ENCODE data around the gene TMEM163. TPM values are rescaled to one million over a fixed set of nuclear protein-coding genes. Genes with fewer than 3 reads are reported as not detected.

Gene TMEM163
- total RNA-seq, 1 donor from 2014 or later = 0.18 TPM

GRCh38 chr2:134745546-134745945 lies 26.7 kb upstream of the TMEM163 start:
- FAIRE-seq (no peak), DNase-seq (ENCODE audit: low read depth) (no peak)
- Histone ChIP-seq H3K9me3 (ENCODE audit: insufficient read depth, low read depth, low read length) (no peaks in the 10 kb centered on the region), H3K4me3 (ENCODE audit: insufficient read depth, low read depth, low read length) (no peak overlapping the region), H3K79me2 (ENCODE audit: insufficient read depth, low read length) (no peaks in the 10 kb centered on the region), H2AFZ (ENCODE audit: low read depth, low read length) (no peak overlapping the region), H3K36me3 (ENCODE audit: insufficient read depth, low read length) (no peaks in the 10 kb centered on the region), H3K27me3 (ENCODE audit: insufficient read depth, low read length) (no peaks in the 10 kb centered on the region), H4K20me1 (ENCODE audit: insufficient read depth, low read length) (no peaks in the 10 kb centered on the region), H3K27ac (ENCODE audit: low read depth, low read length) (no peak overlapping the region), H3K9ac (ENCODE audit: low read length) (no peak overlapping the region), H3K4me1 (ENCODE audit: insufficient read depth, low read length) (peaks cover 4% of the 10 kb centered on the region), H3K4me2 (ENCODE audit: low read length) (no peak overlapping the region)
- H3K9me3 Mint-ChIP-seq (ENCODE audit: unreplicated experiment) = peaks cover 15% of the 10 kb centered on the region
- H3K27ac Mint-ChIP-seq (ENCODE audit: unreplicated experiment) = no peak overlapping the region
- no peaks in the 10 kb centered on the region for H3K36me3 Mint-ChIP-seq (ENCODE audit: low read depth, unreplicated experiment)
- H3K4me1 Mint-ChIP-seq (ENCODE audit: low read depth, unreplicated experiment) = peaks cover 14% of the 10 kb centered on the region
- TF ChIP-seq EZH2 (IDR thresholded peaks at IDR 0.05; ENCODE audit: insufficient read depth, low read length) = no peak
- H3K27me3 Mint-ChIP-seq (ENCODE audit: low read depth, unreplicated experiment) = peaks cover 24% of the 10 kb centered on the region
- H3K4me3 Mint-ChIP-seq (ENCODE audit: unreplicated experiment) = no peak overlapping the region

DNA sequence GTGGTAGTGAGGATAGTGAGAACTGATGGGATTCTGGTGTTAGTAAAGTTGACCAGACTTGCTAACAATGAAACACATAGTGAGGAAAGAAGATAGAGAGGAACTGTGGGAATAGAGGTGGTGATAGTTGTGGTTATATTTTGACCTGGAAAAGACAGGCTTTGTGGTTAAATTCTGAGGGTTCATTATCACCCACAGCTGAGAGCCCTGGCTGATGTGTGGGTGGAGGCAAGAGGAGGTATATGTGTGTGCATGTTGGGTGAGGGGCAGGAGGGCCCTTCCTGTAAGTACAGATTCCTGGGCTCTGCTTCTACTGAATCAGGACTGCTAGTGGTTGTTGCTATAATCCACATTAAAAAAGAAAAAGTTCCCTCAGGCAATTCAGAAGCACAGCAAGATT lies 26.2 kb upstream of the TMEM163 start:
- peak overlapping the region; percentile 37 for H3K4me3 Mint-ChIP-seq (ENCODE audit: unreplicated experiment)
- no peaks in the 10 kb centered on the region for H3K79me2 ChIP-seq (ENCODE audit: insufficient read depth, low read length)
- H3K36me3 Mint-ChIP-seq (ENCODE audit: low read depth, unreplicated experiment) = no peaks in the 10 kb centered on the region
- H3K27me3 ChIP-seq (ENCODE audit: insufficient read depth, low read length) = no peaks in the 10 kb centered on the region
- DNase-seq (ENCODE audit: low read depth) = peak; percentile 65
- H3K27ac ChIP-seq (ENCODE audit: low read depth, low read length) = no peak overlapping the region
- no peak overlapping the region for H2AFZ ChIP-seq (ENCODE audit: low read depth, low read length)
- H3K4me2 ChIP-seq (ENCODE audit: low read length) = no peak overlapping the region
- peaks cover 14% of the 10 kb centered on the region for H3K4me1 Mint-ChIP-seq (ENCODE audit: low read depth, unreplicated experiment)
- H3K9me3 Mint-ChIP-seq (ENCODE audit: unreplicated experiment) = peaks cover 13% of the 10 kb centered on the region
- H3K9me3 ChIP-seq (ENCODE audit: insufficient read depth, low read depth, low read length) = no peaks in the 10 kb centered on the region
- TF ChIP-seq CTCF (IDR thresholded peaks at IDR 0.05; ENCODE audit: insufficient read depth, low read depth, low read length) (no peak), EZH2 (IDR thresholded peaks at IDR 0.05; ENCODE audit: insufficient read depth, low read length) (no peak)
- FAIRE-seq = no peak
- peaks cover 27% of the 10 kb centered on the region for H3K27me3 Mint-ChIP-seq (ENCODE audit: low read depth, unreplicated experiment)
- H4K20me1 ChIP-seq (ENCODE audit: insufficient read depth, low read length) = no peaks in the 10 kb centered on the region
- no peak overlapping the region for H3K9ac ChIP-seq (ENCODE audit: low read length)
- H3K27ac Mint-ChIP-seq (ENCODE audit: unreplicated experiment) = peak overlapping the region; percentile 30
- no peak overlapping the region for H3K4me3 ChIP-seq (ENCODE audit: insufficient read depth, low read depth, low read length)
- no peaks in the 10 kb centered on the region for H3K36me3 ChIP-seq (ENCODE audit: insufficient read depth, low read length)
- peaks cover 4% of the 10 kb centered on the region for H3K4me1 ChIP-seq (ENCODE audit: insufficient read depth, low read length)

DNA sequence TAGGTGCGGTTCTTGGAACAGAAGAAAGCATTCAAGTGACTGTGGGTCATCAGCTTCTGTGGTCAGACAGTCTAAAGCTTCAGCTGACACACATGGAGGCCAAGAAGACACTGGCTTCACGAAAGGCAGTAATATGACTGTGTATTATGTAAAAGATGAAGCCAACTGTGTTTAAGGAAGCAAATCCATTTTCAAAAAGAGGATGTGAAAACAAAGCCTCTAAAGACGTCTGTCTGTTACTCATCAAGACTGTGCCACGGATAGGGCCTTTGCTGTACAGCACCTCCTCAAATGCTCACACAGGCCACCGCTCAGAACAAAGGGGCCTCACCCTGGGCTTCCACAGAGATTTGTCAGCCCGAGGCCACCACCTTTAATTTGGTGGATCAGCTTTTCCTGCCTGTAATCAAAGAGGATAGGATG lies 21.1 kb upstream of the TMEM163 start:
- Histone ChIP-seq H3K27ac (ENCODE audit: low read depth, low read length) (no peak overlapping the region), H3K4me2 (ENCODE audit: low read length) (no peak overlapping the region), H3K79me2 (ENCODE audit: insufficient read depth, low read length) (no peaks in the 10 kb centered on the region), H3K36me3 (ENCODE audit: insufficient read depth, low read length) (no peaks in the 10 kb centered on the region), H3K9ac (ENCODE audit: low read length) (no peak overlapping the region), H3K4me3 (ENCODE audit: insufficient read depth, low read depth, low read length) (no peak overlapping the region), H3K9me3 (ENCODE audit: insufficient read depth, low read depth, low read length) (no peaks in the 10 kb centered on the region), H4K20me1 (ENCODE audit: insufficient read depth, low read length) (no peaks in the 10 kb centered on the region), H2AFZ (ENCODE audit: low read depth, low read length) (no peak overlapping the region), H3K4me1 (ENCODE audit: insufficient read depth, low read length) (peaks cover 21% of the 10 kb centered on the region), H3K27me3 (ENCODE audit: insufficient read depth, low read length) (no peaks in the 10 kb centered on the region)
- H3K27me3 Mint-ChIP-seq (ENCODE audit: low read depth, unreplicated experiment) = peaks cover 10% of the 10 kb centered on the region
- TF ChIP-seq EZH2 (IDR thresholded peaks at IDR 0.05; ENCODE audit: insufficient read depth, low read length) (no peak), CTCF (IDR thresholded peaks at IDR 0.05; ENCODE audit: insufficient read depth, low read depth, low read length) (no peak)
- peaks cover 1% of the 10 kb centered on the region for H3K9me3 Mint-ChIP-seq (ENCODE audit: unreplicated experiment)
- peaks cover 36% of the 10 kb centered on the region for H3K4me1 Mint-ChIP-seq (ENCODE audit: low read depth, unreplicated experiment)
- FAIRE-seq (no peak), DNase-seq (ENCODE audit: low read depth) (peak; percentile 66)
- no peak overlapping the region for H3K4me3 Mint-ChIP-seq (ENCODE audit: unreplicated experiment)
- H3K27ac Mint-ChIP-seq (ENCODE audit: unreplicated experiment) = peak overlapping the region; percentile 9
- H3K36me3 Mint-ChIP-seq (ENCODE audit: low read depth, unreplicated experiment) = no peaks in the 10 kb centered on the region

All from astrocyte (in vitro differentiated cells and primary cell).